T-cell (primary cell): ENCODE measurements around the gene TAF4. TPM values are rescaled to one million over a fixed set of nuclear protein-coding genes. Genes with fewer than 3 reads are reported as not detected.

ENCODE experiments used
- ATAC-seq, 4 experiments: fragments of 200-7000 bp in 3 of 4; fragments of 150-1000 bp in 1 of 4; cut with Tn5 transposase; replicated peaks in 1 of 4; 1 replicate in 3 of 4; 2 replicates in 1 of 4; pipeline ENCODE4 v1.10.0; 2021; ENCODE audit warnings: moderate library complexity in 3 of 4, mild to moderate bottlenecking in 2 of 4, moderate number of reproducible peaks in 1 of 4
- CTCF ChIA-PET, 2 donors: fragments of 300-600 bp; sonication (Branson Sonifier 250); formaldehyde crosslinking; loops; one replicate each; lab custom pipeline; 2022; ENCODE audit warnings: antibody characterized with exemption in 2 of 2; lab: Charles Lee
- POLR2A ChIA-PET, 2 donors: fragments of 300-600 bp; sonication (Branson Sonifier 250); formaldehyde crosslinking; loops; one replicate each; lab custom pipeline; 2022; ENCODE audit warnings: antibody characterized with exemption in 2 of 2; lab: Charles Lee
- DNase-seq, 35 experiments: peaks; one replicate each; pipeline versions ENCODE4 v3.0.0 to v3.0.0-alpha.2; 2013 to 2023
- H3K27ac ChIP-seq: one replicate; pipeline ENCODE4 v1.5.1; 2013; ENCODE audit warnings: low read length
- H3K27me3 ChIP-seq, 2 experiments: replicated peaks in 1 of 2; 1 replicate in 1 of 2; 2 replicates in 1 of 2; pipeline versions ENCODE4 v1.6.1 to v1.7.0; 2013; ENCODE audit warnings: low read length in 1 of 2, mixed read lengths in 1 of 2; ENCODE audit not compliant: control insufficient read depth in 2 of 2, insufficient read depth in 2 of 2; ENCODE audit errors: extremely low read depth in 1 of 2
- H3K36me3 ChIP-seq, 2 donors: 1 replicate in 1 of 2; 2 replicates in 1 of 2; pipeline versions ENCODE4 v1.6.1 to v1.7.0; 2013; ENCODE audit warnings: low read length in 1 of 2; ENCODE audit not compliant: control insufficient read depth in 2 of 2, insufficient read depth in 1 of 2; ENCODE audit errors: extremely low read depth in 1 of 2
- H3K4me1 ChIP-seq, 2 experiments: 1 replicate in 1 of 2; 2 replicates in 1 of 2; pipeline versions ENCODE4 v1.6.1 to v1.7.0; 2013; ENCODE audit warnings: low read length in 2 of 2, mixed read lengths in 1 of 2; ENCODE audit not compliant: insufficient read depth in 2 of 2, control insufficient read depth in 1 of 2; ENCODE audit errors: extremely low read depth in 1 of 2
- H3K4me3 ChIP-seq, 2 donors: 1 replicate in 1 of 2; 2 replicates in 1 of 2; pipeline versions ENCODE4 v1.5.1 to v1.7.0; 2013; ENCODE audit warnings: mild to moderate bottlenecking in 2 of 2, low read length in 1 of 2, moderate library complexity in 1 of 2; ENCODE audit not compliant: control insufficient read depth in 1 of 2; ENCODE audit errors: extremely low read depth in 1 of 2
- H3K9me3 ChIP-seq: 2 replicates; pipeline ENCODE4 v1.7.0; 2013
- H3K27ac Mint-ChIP-seq, 2 donors: one replicate each; pipeline ENCODE4 v1.8.0; 2020 to 2021; ENCODE audit warnings: mild to moderate bottlenecking in 2 of 2, mixed read lengths in 2 of 2
- H3K27me3 Mint-ChIP-seq, 2 donors: one replicate each; pipeline ENCODE4 v1.8.0; 2021 to 2022; ENCODE audit warnings: mixed read lengths in 2 of 2
- H3K36me3 Mint-ChIP-seq: one replicate; pipeline ENCODE4 v1.8.0; 2021; ENCODE audit warnings: mixed read lengths
- H3K4me1 Mint-ChIP-seq, 3 donors: one replicate each; pipeline ENCODE4 v1.8.0; 2020 to 2022; ENCODE audit warnings: mixed read lengths in 3 of 3, mild to moderate bottlenecking in 1 of 3
- H3K4me3 Mint-ChIP-seq, 3 donors: one replicate each; pipeline ENCODE4 v1.8.0; 2020 to 2022; ENCODE audit warnings: mild to moderate bottlenecking in 3 of 3, mixed read lengths in 3 of 3, moderate library complexity in 3 of 3
- H3K9me3 Mint-ChIP-seq, 3 donors: one replicate each; pipeline ENCODE4 v1.8.0; 2020 to 2022; ENCODE audit warnings: mixed read lengths in 3 of 3
- WGBS: methylation state at CpG from one replicate; pipeline ENCODE4 v1.1.5; 2013; ENCODE audit warnings: missing lambda C conversion rate; ENCODE audit not compliant: insufficient coverage; 5-methylcytosine and 5-hydroxymethylcytosine counted together
- total RNA-seq, 35 experiments: library from RNA in 6 of 35; stranded (reverse) in 6 of 35; fragments of 120-200 nt in 1 of 35; gene quantifications; one replicate each; pipeline versions ENCODE4 v1.2.1 to v1.2.4 and lab custom pipeline; 2013 to 2026

The TAF4 gene
- total RNA-seq, 5 donors from 2014 or later (not counting 1 experiment from before 2014, with no cell fraction given), result 21.7 to 39.5 (median 35.2) TPM

GRCh38 chr20:62069741-62070216 lies 4.1 kb upstream of the TAF4 start:
- Histone ChIP-seq H3K4me3 (no peak overlapping the region), H3K4me1 (peaks cover 10 to 22% of the 10 kb centered on the region in 2 experiments), H3K36me3 (no peaks in the 10 kb centered on the region), H3K27ac (no peak overlapping the region), H3K27me3 (peaks cover 0 to 9% of the 10 kb centered on the region in 2 experiments), H3K9me3 (no peaks in the 10 kb centered on the region)
- ChIA-PET CTCF (no interaction called here), POLR2A (no interaction called here)
- WGBS, result 97% methylated on average over 11 of the region's 11 CpGs
- Mint-ChIP-seq H3K9me3 (peaks cover 5 to 18% (median 7%) of the 10 kb centered on the region in 3 donors), H3K27me3 (peaks cover 0 to 6% of the 10 kb centered on the region in 2 donors), H3K36me3 (peaks cover 8% of the 10 kb centered on the region), H3K4me3 (no peak overlapping the region), H3K4me1 (peaks cover 16 to 21% (median 17%) of the 10 kb centered on the region in 3 donors), H3K27ac (no peak overlapping the region)
- DNase-seq, result no peak
- ATAC-seq, result no peak

- peaks cover 18 to 22% (median 19%) of the 10 kb centered on the region in 3 donors for H3K4me1 Mint-ChIP-seq
- peaks cover 8% of the 10 kb centered on the region for H3K36me3 Mint-ChIP-seq
- H3K27ac Mint-ChIP-seq, result no peak overlapping the region
- ChIA-PET POLR2A (no interaction called here), CTCF (no interaction called here)
- Histone ChIP-seq H3K9me3 (no peaks in the 10 kb centered on the region), H3K36me3 (no peaks in the 10 kb centered on the region), H3K27me3 (peaks cover 0 to 9% of the 10 kb centered on the region in 2 experiments), H3K4me3 (no peak overlapping the region), H3K27ac (no peak overlapping the region), H3K4me1 (peaks cover 14 to 26% of the 10 kb centered on the region in 2 experiments)
- no peak overlapping the region for H3K4me3 Mint-ChIP-seq
- peaks cover 0 to 6% of the 10 kb centered on the region in 2 donors for H3K27me3 Mint-ChIP-seq
- 86% methylated on average over 3 of the region's 7 CpGs for WGBS
- ATAC-seq (no peak), DNase-seq (no peak)
- H3K9me3 Mint-ChIP-seq, result peaks cover 5 to 14% (median 7%) of the 10 kb centered on the region in 3 donors
These were observed 3.3 kb upstream of the TAF4 start for GRCh38 chr20:62068997-62069396.

- Histone ChIP-seq H3K27me3 (peaks cover 0 to 9% of the 10 kb centered on the region in 2 experiments), H3K9me3 (no peaks in the 10 kb centered on the region), H3K4me3 (peak overlapping the region; percentile 6 to 94), H3K4me1 (peaks cover 26 to 39% of the 10 kb centered on the region in 2 experiments), H3K36me3 (no peaks in the 10 kb centered on the region), H3K27ac (no peak overlapping the region)
- Mint-ChIP-seq H3K4me3 (peak overlapping the region; percentile 83 to 89 (median 86)), H3K27ac (peak overlapping the region; percentile 89 to 93), H3K9me3 (peaks cover 0 to 5% (median under 1%) of the 10 kb centered on the region in 3 donors), H3K27me3 (peaks cover 0 to 6% of the 10 kb centered on the region in 2 donors), H3K4me1 (peaks cover 31 to 35% (median 32%) of the 10 kb centered on the region in 3 donors), H3K36me3 (no peaks in the 10 kb centered on the region)
- ChIA-PET CTCF (interaction anchor here (0.6 to 1.0 kb wide), 5 partner anchors 57 to 347 kb away, joined by 3 to 6 read pairs (median 4); no protein-coding TSS in a partner anchor), POLR2A (interaction anchor here in 1 of 2 donors (0.7 to 1.6 kb wide), 2 partner anchors 54 to 65 kb away, joined by 9 to 14 read pairs; partner anchors contain the start of gene LSM14B)
- ATAC-seq, result no peak
- DNase-seq, result peak in 1 of 35 experiments; percentile 32
- 79% methylated on average over 14 of the region's 18 CpGs for WGBS
These were observed 2.0 kb upstream of the TAF4 start for GRCh38 chr20:62067547-62068260.

GRCh38 chr20:62066983-62067433 lies 1.3 kb upstream of the TAF4 start:
- H3K4me3 Mint-ChIP-seq, result peak overlapping the region; percentile 83 to 89 (median 86)
- no peaks in the 10 kb centered on the region for H3K9me3 ChIP-seq
- H3K4me1 ChIP-seq, result peaks cover 26 to 41% of the 10 kb centered on the region in 2 experiments
- peak overlapping the region; percentile 89 to 93 for H3K27ac Mint-ChIP-seq
- H3K27me3 Mint-ChIP-seq, result peaks cover 0 to 6% of the 10 kb centered on the region in 2 donors
- H3K36me3 Mint-ChIP-seq, result no peaks in the 10 kb centered on the region
- peak in 3 of 35 experiments; percentile 8 to 41 (median 16) for DNase-seq
- peaks cover 0 to 5% (median 0%) of the 10 kb centered on the region in 3 donors for H3K9me3 Mint-ChIP-seq
- H3K27me3 ChIP-seq, result peaks cover 0 to 9% of the 10 kb centered on the region in 2 experiments
- ChIA-PET POLR2A (interaction anchor here (0.6 to 1.6 kb wide), 3 partner anchors 55 to 74 kb away, joined by 3 to 14 read pairs (median 4); partner anchors contain the start of gene LSM14B (in 1 of the 2)), CTCF (interaction anchor here in 1 of 2 donors (0.8 to 1.0 kb wide), 2 partner anchors 56 to 70 kb away, joined by 3 read pairs; no protein-coding TSS in a partner anchor)
- no peak for ATAC-seq
- H3K4me3 ChIP-seq, result peak overlapping the region; percentile 64 to 94
- 16% methylated on average over 14 of the region's 15 CpGs for WGBS
- H3K36me3 ChIP-seq, result no peaks in the 10 kb centered on the region
- no peak overlapping the region for H3K27ac ChIP-seq
- H3K4me1 Mint-ChIP-seq, result peaks cover 38 to 42% (median 39%) of the 10 kb centered on the region in 3 donors

GRCh38 chr20:62066339-62066982 lies 780 bp upstream of the TAF4 start:
- Mint-ChIP-seq H3K27ac (peak overlapping the region; percentile 89 to 93), H3K4me1 (peaks cover 43 to 47% (median 45%) of the 10 kb centered on the region in 3 donors), H3K27me3 (peaks cover 0 to 6% of the 10 kb centered on the region in 2 donors), H3K9me3 (peaks cover 0 to 5% (median 0%) of the 10 kb centered on the region in 3 donors), H3K4me3 (peak overlapping the region; percentile 83 to 89 (median 86)), H3K36me3 (no peaks in the 10 kb centered on the region)
- Histone ChIP-seq H3K27ac (peak overlapping the region; percentile 15), H3K9me3 (no peaks in the 10 kb centered on the region), H3K4me1 (peaks cover 26 to 41% of the 10 kb centered on the region in 2 experiments), H3K27me3 (peaks cover 0 to 9% of the 10 kb centered on the region in 2 experiments), H3K4me3 (peak overlapping the region; percentile 64 to 94), H3K36me3 (no peaks in the 10 kb centered on the region)
- ChIA-PET CTCF (interaction anchor here in 1 of 2 donors (1.0 kb wide), 1 partner anchor 70 kb away, joined by 3 read pairs; no protein-coding TSS in a partner anchor), POLR2A (interaction anchor here (0.6 to 1.6 kb wide), 4 partner anchors 55 to 75 kb away, joined by 3 to 14 read pairs (median 4); partner anchors contain the start of gene LSM14B (in 1 of the 2))
- ATAC-seq, result peak; percentile 21 to 47 (median 30)
- DNase-seq, result peak in 22 of 35 experiments; percentile 14 to 56 (median 28)
- WGBS, result 1% methylated on average over 25 of the region's 47 CpGs
